HG03460 (cell line): ENCODE measurements around the gene CCDC170.
A peak's percentile ranks its signal among the peaks of the same experiment; 100 is the strongest.
"Not testable (repeated sequence)": the region's sequence is repeated elsewhere in the genome, so short reads cannot be mapped to it uniquely, and the experiment has no call there.

Experiments
- ATAC-seq: cut with Tn5 transposase; IDR thresholded peaks from one replicate; pipeline ENCODE4 v1.9.1; 2021; ENCODE audit not compliant: unreplicated experiment

The CCDC170 gene

GRCh38 chr6:151493804-151494234 lies at the start of gene CCDC170:
Gene CCDC170 (plus strand): TSS chr6:151494017. CDS start chr6:151494129, 112 bp downstream.
- no peak for ATAC-seq

GRCh38 chr6:151445482-151445881 lies 48.3 kb upstream of the CCDC170 start:
- no peak for ATAC-seq

GRCh38 chr6:151447237-151447636 lies 46.6 kb upstream of the CCDC170 start:
- ATAC-seq: no peak

GRCh38 chr6:151448623-151449022 lies 45.2 kb upstream of the CCDC170 start:
- ATAC-seq: no peak

GRCh38 chr6:151450928-151451327 lies 42.9 kb upstream of the CCDC170 start:
- not testable (repeated sequence) for ATAC-seq

GRCh38 chr6:151451417-151451949 lies 42.3 kb upstream of the CCDC170 start:
- no peak for ATAC-seq

GRCh38 chr6:151451950-151452749 lies 41.7 kb upstream of the CCDC170 start, which contains the start of gene RMND1:
Gene RMND1 (minus strand): TSS chr6:151452126. CDS start chr6:151445811, 6,315 bp downstream.
- ATAC-seq: peak; percentile 97

GRCh38 chr6:151452750-151453427 lies 40.9 kb upstream of the CCDC170 start:
- no peak for ATAC-seq

- ATAC-seq: not testable (repeated sequence)
Measured at GRCh38 chr6:151455751-151456398, 37.9 kb upstream of the CCDC170 start.

GRCh38 chr6:151461673-151462072 lies 32.1 kb upstream of the CCDC170 start:
- no peak for ATAC-seq

- ATAC-seq: no peak
Measured at GRCh38 chr6:151464702-151465101, 29.1 kb upstream of the CCDC170 start.

GRCh38 chr6:151475653-151476523 lies 17.9 kb upstream of the CCDC170 start:
- ATAC-seq: no peak

- ATAC-seq: no peak
Measured at GRCh38 chr6:151477726-151478125, 16.1 kb upstream of the CCDC170 start.

GRCh38 chr6:151478670-151479069 lies 15.1 kb upstream of the CCDC170 start:
- no peak for ATAC-seq

- no peak for ATAC-seq
Measured at GRCh38 chr6:151481786-151482185, 12.0 kb upstream of the CCDC170 start.

- no peak for ATAC-seq
Measured at GRCh38 chr6:151482290-151482689, 11.5 kb upstream of the CCDC170 start.

- no peak for ATAC-seq
Measured at GRCh38 chr6:151483994-151484393, 9.8 kb upstream of the CCDC170 start.

- no peak for ATAC-seq
Measured at GRCh38 chr6:151488226-151488625, 5.6 kb upstream of the CCDC170 start.

- no peak for ATAC-seq
Measured at GRCh38 chr6:151490996-151491395, 2.8 kb upstream of the CCDC170 start.

GRCh38 chr6:151493161-151493803 lies 535 bp upstream of the CCDC170 start:
- ATAC-seq: no peak
